Activated CD4-positive, alpha-beta memory T cell treated with anti-CD3 and anti-CD28 coated beads, Interleukin-2, amount 10 ng/mL, durations not matched to agents 7 days and 5 days (primary cell): ENCODE results near the gene SPINT2. TPM values are rescaled to one million over a fixed set of nuclear protein-coding genes. Genes with fewer than 3 reads are reported as not detected.

Experiments used
- CTCF ChIA-PET: fragments of 350-600 bp; sonication (Branson Sonifier 250); formaldehyde crosslinking; loops from one replicate; lab custom pipeline; 2021; ENCODE audit warnings: antibody characterized with exemption, inconsistent platforms; lab: Charles Lee
- POLR2A ChIA-PET: fragments of 350-600 bp; sonication (Branson Sonifier 250); formaldehyde crosslinking; loops from one replicate; lab custom pipeline; 2021; ENCODE audit warnings: antibody characterized with exemption; lab: Charles Lee
- DNase-seq: peaks from one replicate; pipeline ENCODE4 v3.0.0-alpha.2; 2020
- H3K27ac Mint-ChIP-seq: one replicate; pipeline ENCODE4 v1.8.0; 2021; ENCODE audit warnings: mild to moderate bottlenecking, mixed read lengths
- H3K27me3 Mint-ChIP-seq: one replicate; pipeline ENCODE4 v1.8.0; 2021; ENCODE audit warnings: mixed read lengths
- H3K36me3 Mint-ChIP-seq: one replicate; pipeline ENCODE4 v1.8.0; 2021; ENCODE audit warnings: low read depth, mixed read lengths
- H3K4me1 Mint-ChIP-seq: one replicate; pipeline ENCODE4 v1.8.0; 2021; ENCODE audit warnings: mixed read lengths
- H3K4me3 Mint-ChIP-seq: one replicate; pipeline ENCODE4 v1.8.0; 2021; ENCODE audit warnings: mild to moderate bottlenecking, mixed read lengths
- H3K9me3 Mint-ChIP-seq: one replicate; pipeline ENCODE4 v1.8.0; 2021; ENCODE audit warnings: mixed read lengths
- total RNA-seq, 2 experiments: library from RNA; stranded (reverse); gene quantifications; one replicate each; pipeline ENCODE4 v1.2.3, GENCODE V29; 2021

Gene SPINT2
- total RNA-seq, 2 experiments from 2014 or later, result 7.3 to 8.0 TPM

DNA sequence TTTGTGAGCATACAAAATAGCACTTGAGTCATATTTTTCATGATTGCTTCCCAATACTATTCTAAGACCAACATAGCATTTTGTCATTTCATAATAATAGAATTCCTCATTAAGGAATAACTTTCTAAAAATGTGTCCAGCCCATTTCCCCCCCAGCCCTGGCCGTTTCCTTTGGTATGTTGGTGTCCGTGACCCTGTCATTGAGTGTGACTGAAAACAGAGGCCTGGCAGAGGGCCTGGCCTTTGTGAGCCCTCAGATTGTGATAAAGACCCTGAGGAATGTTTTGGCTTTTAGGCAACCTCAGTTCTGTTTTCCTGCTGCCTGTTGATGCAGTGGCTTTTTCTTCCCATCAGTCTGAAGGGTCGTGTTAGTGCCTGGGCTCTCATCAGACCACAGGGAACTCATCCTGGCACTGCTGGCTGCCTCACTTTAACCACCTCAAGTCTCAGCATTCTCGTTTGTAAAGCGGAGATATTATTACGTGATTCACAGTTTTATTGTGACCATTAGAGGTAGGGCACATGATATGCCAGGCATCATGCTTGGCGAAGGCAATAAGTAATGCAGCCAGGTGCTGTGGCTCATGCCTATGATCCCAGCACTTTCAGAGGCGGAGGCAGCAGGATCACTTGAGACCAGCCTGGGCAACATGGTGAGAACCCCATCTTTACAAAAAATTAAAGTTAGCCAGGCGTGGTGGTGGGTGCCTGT lies 13.8 kb downstream of the SPINT2 start:
- CTCF ChIA-PET, result interaction anchor here (1.5 kb wide), 1 partner anchor 34 kb away, joined by 4 read pairs; no protein-coding TSS in a partner anchor
- Mint-ChIP-seq H3K9me3 (no peaks in the 10 kb centered on the region), H3K36me3 (no peaks in the 10 kb centered on the region), H3K27me3 (no peaks in the 10 kb centered on the region), H3K4me1 (peaks cover 9% of the 10 kb centered on the region), H3K27ac (no peak overlapping the region), H3K4me3 (no peak overlapping the region)
- POLR2A ChIA-PET, result no interaction called here
- DNase-seq, result no peak

DNA sequence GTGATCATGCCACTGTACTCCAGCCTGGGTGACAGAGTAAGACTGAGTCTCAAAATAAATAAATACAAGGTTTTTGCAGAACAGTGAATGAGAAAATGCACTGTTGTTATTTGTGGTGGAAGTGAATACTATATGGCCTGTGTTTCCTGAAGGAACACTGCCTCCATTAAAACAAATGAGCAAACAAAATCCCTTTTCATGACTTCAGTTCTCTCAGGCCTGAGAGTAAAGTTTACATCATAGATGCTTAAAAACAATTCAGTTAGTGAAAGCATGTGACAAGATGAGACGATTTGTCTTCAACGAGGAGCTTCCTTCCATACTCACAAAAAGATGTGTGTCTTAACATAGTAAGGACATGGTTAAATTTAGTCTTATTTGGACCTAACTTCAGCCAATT lies 14.4 kb downstream of the SPINT2 start:
- POLR2A ChIA-PET, result no interaction called here
- Mint-ChIP-seq H3K27me3 (no peaks in the 10 kb centered on the region), H3K4me1 (peaks cover 9% of the 10 kb centered on the region), H3K36me3 (no peaks in the 10 kb centered on the region), H3K27ac (no peak overlapping the region), H3K9me3 (no peaks in the 10 kb centered on the region), H3K4me3 (no peak overlapping the region)
- no peak for DNase-seq
- CTCF ChIA-PET, result no interaction called here

DNA sequence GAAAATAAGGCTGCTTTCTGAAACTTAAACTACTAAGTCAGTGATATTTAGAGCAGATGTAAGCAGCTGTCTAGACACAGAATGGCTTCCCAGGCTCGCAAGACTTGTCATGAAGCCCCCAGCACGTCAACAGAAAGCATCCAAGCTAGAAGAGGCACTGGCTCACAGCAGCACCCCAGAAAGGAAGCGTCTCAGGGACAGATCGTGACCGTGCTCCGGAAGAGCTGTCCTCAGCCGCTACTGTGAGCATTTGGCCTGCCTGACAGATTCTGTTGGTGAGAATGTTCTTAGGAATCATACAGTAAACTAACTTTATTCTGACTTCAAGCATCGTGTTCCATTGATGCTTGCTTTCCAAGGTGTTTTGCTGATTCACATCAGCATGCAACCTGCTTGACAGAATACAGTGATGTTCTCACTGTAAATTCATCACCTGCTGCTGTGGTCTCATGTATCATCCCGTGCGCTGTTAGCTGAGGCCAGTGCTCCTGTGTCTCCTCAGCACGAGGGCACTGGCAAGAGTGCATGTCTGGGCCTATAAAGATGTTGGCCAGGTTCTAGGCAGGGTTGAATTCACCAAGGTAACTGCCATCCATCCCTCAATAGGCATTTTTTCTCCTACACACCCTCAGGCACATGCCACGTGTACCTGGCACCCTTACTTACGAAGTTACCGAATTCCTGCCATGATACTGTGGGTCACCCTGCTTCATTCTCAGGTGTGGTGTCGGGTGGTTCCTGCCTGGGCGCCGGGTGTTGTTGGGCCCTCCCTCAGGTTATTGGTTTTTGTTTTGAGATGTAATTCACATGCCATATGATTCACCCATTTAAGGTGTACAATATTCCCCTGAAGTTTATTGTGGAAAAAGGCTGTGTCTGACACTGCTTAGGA lies 15.9 kb downstream of the SPINT2 start:
- ChIA-PET CTCF (no interaction called here), POLR2A (interaction anchor here (1.7 kb wide), 1 partner anchor 15 kb away, joined by 4 read pairs; no protein-coding TSS in a partner anchor)
- Mint-ChIP-seq H3K27ac (no peak overlapping the region), H3K27me3 (no peaks in the 10 kb centered on the region), H3K9me3 (no peaks in the 10 kb centered on the region), H3K4me3 (no peak overlapping the region), H3K4me1 (peaks cover 9% of the 10 kb centered on the region), H3K36me3 (no peaks in the 10 kb centered on the region)
- DNase-seq, result no peak

DNA sequence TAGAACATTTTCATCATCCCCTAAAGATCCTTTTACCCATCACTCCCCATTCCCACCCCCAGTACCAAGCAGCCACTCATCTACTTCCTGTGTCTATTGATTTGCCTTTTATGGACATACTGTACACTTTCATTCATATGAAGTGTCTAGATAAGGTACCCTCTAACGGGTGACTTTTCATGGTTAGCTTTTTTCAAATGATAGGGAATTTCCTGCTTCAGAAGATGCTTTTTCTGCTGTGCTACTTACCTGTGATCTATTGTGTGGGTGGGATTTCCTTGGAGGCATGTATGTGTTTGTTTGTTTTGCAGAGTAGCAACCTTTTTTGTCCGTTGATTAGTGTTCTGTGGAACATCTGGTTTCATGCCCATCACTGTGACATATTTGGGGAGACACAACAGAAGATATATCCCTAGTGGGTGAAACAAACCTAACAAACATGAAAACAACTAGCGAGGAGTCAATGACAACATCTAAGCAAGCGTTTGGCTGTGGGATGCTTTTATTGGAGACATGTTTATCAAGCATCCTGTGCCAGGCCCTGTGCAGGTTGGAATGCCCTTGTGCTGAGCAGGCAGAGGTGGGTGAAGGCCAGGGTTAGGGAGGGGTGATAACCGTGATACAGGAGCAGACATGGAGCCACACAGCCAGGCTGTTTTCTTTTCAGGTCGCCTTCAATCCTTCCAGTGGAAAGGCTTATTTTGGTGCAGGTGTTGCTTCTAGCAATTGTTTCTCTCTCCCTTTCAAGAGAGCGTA lies 17.6 kb downstream of the SPINT2 start:
- CTCF ChIA-PET, result no interaction called here
- no peaks in the 10 kb centered on the region for H3K27me3 Mint-ChIP-seq
- POLR2A ChIA-PET, result interaction anchor here (1.7 kb wide), 1 partner anchor 17 kb away, joined by 4 read pairs; no protein-coding TSS in a partner anchor
- H3K4me1 Mint-ChIP-seq, result peaks cover 9% of the 10 kb centered on the region
- no peaks in the 10 kb centered on the region for H3K9me3 Mint-ChIP-seq
- H3K27ac Mint-ChIP-seq, result no peak overlapping the region
- no peak for DNase-seq
- no peak overlapping the region for H3K4me3 Mint-ChIP-seq
- no peaks in the 10 kb centered on the region for H3K36me3 Mint-ChIP-seq

DNA sequence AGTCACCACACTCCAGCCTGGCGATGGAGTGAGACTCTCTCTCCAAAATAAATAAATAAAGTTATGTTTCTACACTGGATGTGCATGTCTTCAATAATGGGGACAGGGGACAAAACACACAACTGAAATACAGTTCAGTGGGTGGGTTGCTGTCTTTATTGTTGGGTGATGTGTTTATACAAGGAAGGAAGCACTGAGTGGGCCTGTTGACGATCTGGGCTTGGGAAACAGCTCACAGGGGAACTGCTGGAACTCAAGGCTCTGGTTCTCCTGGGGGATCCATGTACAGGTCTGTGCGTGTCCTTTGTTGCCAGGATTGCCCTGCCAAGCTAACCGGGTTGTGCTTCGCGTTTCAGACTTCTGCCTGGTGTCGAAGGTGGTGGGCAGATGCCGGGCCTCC lies 18.9 kb downstream of the SPINT2 start:
- Mint-ChIP-seq H3K36me3 (no peaks in the 10 kb centered on the region), H3K9me3 (no peaks in the 10 kb centered on the region), H3K4me3 (no peak overlapping the region), H3K27ac (no peak overlapping the region), H3K4me1 (peaks cover 9% of the 10 kb centered on the region), H3K27me3 (no peaks in the 10 kb centered on the region)
- CTCF ChIA-PET, result interaction anchor here (0.8 to 1.3 kb wide), 3 partner anchors 13 to 46 kb away, joined by 3 to 4 read pairs (median 3); no protein-coding TSS in a partner anchor
- DNase-seq, result no peak
- POLR2A ChIA-PET, result no interaction called here

DNA sequence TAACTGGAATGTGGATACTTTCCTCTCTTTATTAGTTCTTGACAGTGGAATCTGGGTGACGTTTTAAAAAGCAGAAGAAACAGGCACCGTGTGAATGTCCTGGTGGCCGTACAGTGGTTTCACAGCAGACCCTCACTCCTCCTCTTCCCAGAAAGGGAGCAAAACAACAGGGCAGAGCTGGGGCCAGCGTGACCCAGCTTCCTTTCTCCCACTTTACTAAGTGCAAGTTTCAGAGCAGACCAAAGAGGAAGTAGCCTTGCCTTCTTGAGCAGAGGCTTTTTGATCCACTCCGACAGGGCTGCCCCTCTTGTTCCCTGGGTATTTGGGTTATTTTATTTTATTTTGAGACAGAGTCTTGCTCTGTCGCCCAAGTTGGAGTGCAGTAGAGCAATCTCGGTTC lies 20.0 kb downstream of the SPINT2 start:
- H3K36me3 Mint-ChIP-seq, result no peaks in the 10 kb centered on the region
- no peak overlapping the region for H3K27ac Mint-ChIP-seq
- no peaks in the 10 kb centered on the region for H3K27me3 Mint-ChIP-seq
- DNase-seq, result no peak
- ChIA-PET CTCF (interaction anchor here (1.3 kb wide), 1 partner anchor 40 kb away, joined by 3 read pairs; no protein-coding TSS in a partner anchor), POLR2A (no interaction called here)
- H3K4me3 Mint-ChIP-seq, result no peak overlapping the region
- peaks cover 9% of the 10 kb centered on the region for H3K4me1 Mint-ChIP-seq
- no peaks in the 10 kb centered on the region for H3K9me3 Mint-ChIP-seq

DNA sequence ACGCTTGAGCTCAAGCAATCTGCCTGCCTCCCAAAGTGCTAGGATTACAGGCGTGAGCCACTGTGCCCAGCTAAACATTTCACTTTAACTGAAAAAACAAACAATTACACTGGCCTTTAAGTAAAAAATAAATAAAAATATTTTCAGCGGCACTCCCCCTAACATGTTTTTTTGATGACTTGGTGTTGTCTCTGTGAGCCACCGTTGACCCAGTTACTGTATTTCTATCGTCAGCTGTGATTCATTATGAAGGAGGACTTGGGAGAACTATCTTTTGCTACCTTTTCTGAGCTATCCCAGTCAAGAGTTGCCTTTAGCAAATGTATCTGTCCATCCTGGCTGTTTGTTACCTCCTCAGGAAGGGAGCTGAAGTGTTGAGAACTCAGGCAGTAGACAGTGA lies 21.2 kb downstream of the SPINT2 start:
- POLR2A ChIA-PET, result no interaction called here
- peaks cover 9% of the 10 kb centered on the region for H3K4me1 Mint-ChIP-seq
- DNase-seq, result no peak
- CTCF ChIA-PET, result no interaction called here
- H3K4me3 Mint-ChIP-seq, result no peak overlapping the region
- no peak overlapping the region for H3K27ac Mint-ChIP-seq
- H3K27me3 Mint-ChIP-seq, result no peaks in the 10 kb centered on the region
- no peaks in the 10 kb centered on the region for H3K9me3 Mint-ChIP-seq
- H3K36me3 Mint-ChIP-seq, result no peaks in the 10 kb centered on the region

DNA sequence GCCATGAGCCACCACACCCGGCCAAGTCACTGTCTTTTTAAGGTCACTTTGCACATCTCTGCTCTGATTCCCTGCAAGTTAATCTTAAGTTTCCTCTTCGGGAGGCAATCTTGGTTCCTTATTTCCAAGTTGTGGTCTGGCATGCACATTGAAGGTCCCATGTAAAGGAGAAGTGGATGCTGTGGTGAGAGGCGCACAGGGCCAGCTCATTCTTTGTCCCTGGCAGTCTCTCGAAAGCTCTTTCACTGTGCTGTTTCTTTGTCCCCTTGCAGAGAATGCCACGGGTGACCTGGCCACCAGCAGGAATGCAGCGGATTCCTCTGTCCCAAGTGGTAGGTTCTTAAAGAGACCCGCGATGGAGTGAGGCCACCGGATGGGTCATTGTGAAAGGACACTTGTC lies 23.2 kb downstream of the SPINT2 start:
- Mint-ChIP-seq H3K4me1 (no peaks in the 10 kb centered on the region), H3K4me3 (no peak overlapping the region), H3K9me3 (no peaks in the 10 kb centered on the region), H3K27me3 (no peaks in the 10 kb centered on the region), H3K27ac (no peak overlapping the region), H3K36me3 (no peaks in the 10 kb centered on the region)
- no peak for DNase-seq
- ChIA-PET POLR2A (no interaction called here), CTCF (no interaction called here)

DNA sequence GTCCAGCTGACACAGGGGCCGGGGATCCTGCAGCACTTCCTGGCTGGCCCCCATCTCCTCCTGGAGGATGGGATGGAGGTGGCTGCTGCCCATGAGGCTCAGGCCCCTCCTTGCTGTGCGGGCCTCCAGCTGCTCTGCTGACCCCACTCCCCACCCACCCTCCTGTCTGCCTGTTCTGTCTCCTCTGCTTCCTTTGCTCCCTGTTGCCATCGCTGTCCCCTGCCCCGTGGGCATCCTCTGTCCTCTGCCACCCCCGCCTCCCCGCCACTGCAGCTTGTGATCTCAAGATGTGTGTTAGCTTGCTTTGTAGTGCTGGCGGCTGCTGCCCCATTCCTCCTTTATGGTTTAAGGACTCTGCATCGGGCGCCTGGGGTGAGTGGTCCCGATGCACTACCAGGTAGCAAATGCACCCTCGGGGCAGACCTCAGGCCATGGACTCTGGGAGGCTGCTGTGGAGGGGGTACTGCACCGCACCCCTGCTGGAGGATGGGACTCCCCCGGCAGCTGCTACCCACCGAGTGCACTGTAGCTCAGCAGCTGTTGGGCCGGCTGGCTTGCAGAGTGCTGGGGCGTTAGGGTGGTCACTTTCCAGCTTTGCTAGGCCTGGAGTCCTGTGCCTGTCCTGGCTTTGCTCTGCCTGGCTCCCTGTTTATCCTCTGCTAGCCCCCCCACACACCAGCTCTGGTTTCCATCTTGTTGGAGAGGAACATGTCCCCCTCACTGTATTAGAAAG lies 23.9 kb downstream of the SPINT2 start:
- Mint-ChIP-seq H3K27me3 (no peaks in the 10 kb centered on the region), H3K4me3 (no peak overlapping the region), H3K36me3 (no peaks in the 10 kb centered on the region), H3K27ac (no peak overlapping the region), H3K4me1 (no peaks in the 10 kb centered on the region), H3K9me3 (no peaks in the 10 kb centered on the region)
- ChIA-PET POLR2A (no interaction called here), CTCF (no interaction called here)
- no peak for DNase-seq

DNA sequence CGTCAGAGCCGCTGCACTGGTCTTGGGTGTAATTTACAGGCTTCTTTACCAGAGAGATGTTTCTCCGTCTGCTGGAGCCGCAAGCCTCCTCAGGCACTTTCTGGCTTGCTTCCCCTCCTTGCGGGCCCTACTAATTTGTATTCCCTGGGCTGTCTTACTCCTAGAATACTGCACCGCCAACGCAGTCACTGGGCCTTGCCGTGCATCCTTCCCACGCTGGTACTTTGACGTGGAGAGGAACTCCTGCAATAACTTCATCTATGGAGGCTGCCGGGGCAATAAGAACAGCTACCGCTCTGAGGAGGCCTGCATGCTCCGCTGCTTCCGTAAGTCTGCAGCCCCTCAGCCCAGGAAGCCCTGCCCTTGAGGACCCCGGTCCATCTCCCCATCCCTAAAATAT lies 25.6 kb downstream of the SPINT2 start:
- H3K36me3 Mint-ChIP-seq, result no peaks in the 10 kb centered on the region
- no peak for DNase-seq
- no peak overlapping the region for H3K4me3 Mint-ChIP-seq
- no peak overlapping the region for H3K27ac Mint-ChIP-seq
- no peaks in the 10 kb centered on the region for H3K9me3 Mint-ChIP-seq
- ChIA-PET POLR2A (no interaction called here), CTCF (no interaction called here)
- H3K27me3 Mint-ChIP-seq, result no peaks in the 10 kb centered on the region
- no peaks in the 10 kb centered on the region for H3K4me1 Mint-ChIP-seq

DNA sequence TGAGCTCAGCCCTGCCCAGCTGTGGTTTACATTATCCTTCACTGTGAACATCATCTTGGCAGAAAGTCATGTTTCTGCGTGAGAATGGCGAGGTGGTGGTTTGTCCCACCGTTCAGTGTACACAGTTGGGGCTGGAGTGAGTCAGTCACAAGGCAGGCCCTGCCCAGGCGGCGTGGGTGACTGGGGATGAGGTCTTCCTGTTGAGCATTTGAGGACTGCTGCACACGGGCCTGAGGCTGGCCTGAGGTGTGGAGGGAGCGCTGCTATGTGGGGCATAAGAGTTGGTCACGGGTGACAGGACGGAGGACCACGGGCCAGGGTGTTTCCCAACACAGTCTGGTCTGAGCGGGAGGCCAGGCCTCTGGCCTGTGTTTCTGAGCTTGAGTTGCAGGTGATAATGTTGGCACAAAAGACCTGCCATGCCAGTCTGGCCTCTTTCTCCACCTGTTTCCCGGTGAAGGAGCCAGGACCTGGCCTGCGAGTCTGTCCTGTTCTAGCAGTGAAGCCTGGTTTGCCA lies 26.3 kb downstream of the SPINT2 start:
- no peaks in the 10 kb centered on the region for H3K36me3 Mint-ChIP-seq
- POLR2A ChIA-PET, result no interaction called here
- no peaks in the 10 kb centered on the region for H3K27me3 Mint-ChIP-seq
- CTCF ChIA-PET, result no interaction called here
- H3K27ac Mint-ChIP-seq, result no peak overlapping the region
- DNase-seq, result no peak
- H3K9me3 Mint-ChIP-seq, result no peaks in the 10 kb centered on the region
- no peak overlapping the region for H3K4me3 Mint-ChIP-seq
- no peaks in the 10 kb centered on the region for H3K4me1 Mint-ChIP-seq

DNA sequence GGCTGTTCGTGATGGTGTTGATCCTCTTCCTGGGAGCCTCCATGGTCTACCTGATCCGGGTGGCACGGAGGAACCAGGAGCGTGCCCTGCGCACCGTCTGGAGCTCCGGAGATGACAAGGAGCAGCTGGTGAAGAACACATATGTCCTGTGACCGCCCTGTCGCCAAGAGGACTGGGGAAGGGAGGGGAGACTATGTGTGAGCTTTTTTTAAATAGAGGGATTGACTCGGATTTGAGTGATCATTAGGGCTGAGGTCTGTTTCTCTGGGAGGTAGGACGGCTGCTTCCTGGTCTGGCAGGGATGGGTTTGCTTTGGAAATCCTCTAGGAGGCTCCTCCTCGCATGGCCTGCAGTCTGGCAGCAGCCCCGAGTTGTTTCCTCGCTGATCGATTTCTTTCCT lies 27.5 kb downstream of the SPINT2 start:
- POLR2A ChIA-PET, result no interaction called here
- no peak overlapping the region for H3K4me3 Mint-ChIP-seq
- no peaks in the 10 kb centered on the region for H3K36me3 Mint-ChIP-seq
- no peaks in the 10 kb centered on the region for H3K9me3 Mint-ChIP-seq
- no peak for DNase-seq
- no peaks in the 10 kb centered on the region for H3K27me3 Mint-ChIP-seq
- no peaks in the 10 kb centered on the region for H3K4me1 Mint-ChIP-seq
- CTCF ChIA-PET, result no interaction called here
- H3K27ac Mint-ChIP-seq, result no peak overlapping the region
